ENCODE results near the gene CACNB4.
"Not testable (repeated sequence)": the region's sequence is repeated elsewhere in the genome, so short reads cannot be mapped to it uniquely, and the experiment has no call there.

The CACNB4 gene

DNA sequence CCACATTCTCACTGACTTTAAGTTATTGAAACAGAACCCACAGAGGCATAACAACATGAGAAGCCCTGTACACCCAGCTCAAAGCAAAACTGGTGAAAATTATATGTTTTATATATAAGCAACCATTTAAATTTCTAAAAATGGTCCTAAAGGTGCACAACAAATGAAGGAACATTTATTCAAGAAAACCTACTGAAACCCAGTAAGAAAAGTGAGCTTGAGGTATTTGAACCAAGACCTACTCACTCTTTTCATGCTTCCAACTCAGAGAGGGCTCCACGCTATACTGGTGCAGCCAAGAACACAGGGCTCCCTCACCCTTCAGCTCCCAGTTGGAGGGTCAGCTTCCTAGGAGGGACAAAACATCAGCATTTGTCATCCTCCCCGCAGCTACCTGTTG is 2.1 kb upstream of the CACNB4 start:
- Histone ChIP-seq H3K27me3 (ENCODE audit: control insufficient read depth, insufficient read depth, low read length) (peaks cover 8% of the 10 kb centered on the region), H3K36me3 (ENCODE audit: control insufficient read depth, insufficient read depth, low read length) (no peaks in the 10 kb centered on the region), H3K9ac (ENCODE audit: low read length) (no peak overlapping the region)

DNA sequence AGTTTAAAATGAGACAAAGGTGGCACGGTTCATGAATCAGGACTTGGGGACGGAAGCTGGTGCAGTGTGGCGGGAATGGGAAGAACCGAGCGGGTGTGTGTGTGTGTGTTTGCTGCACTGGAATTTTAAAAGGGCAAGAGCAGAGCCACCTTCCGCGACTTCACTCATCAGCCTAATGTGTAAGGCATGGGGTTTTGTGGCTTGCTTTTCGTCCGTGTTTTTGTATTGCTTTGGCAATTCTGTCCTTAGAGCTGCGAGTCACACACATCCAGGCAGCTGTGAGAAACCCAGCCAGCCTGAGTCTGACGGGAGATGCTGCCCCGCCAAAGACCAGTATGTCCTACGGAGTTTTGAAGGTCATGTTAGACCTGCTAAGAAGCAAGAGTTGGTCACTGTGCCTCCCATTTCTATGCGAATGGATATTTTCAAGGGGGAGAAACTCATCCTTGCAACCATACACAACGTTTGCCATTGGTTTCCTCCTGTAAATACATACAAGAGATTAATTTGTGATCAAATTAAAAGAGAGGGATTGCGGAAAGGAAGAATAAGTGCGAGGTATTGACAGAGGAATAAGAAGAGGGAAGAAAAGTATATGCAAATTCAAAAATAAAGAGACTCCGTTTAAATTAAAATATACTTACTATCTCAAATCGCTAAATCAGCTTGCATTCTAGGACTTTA is 665 bp upstream of the CACNB4 start:
- H3K4me3 ChIP-seq (ENCODE audit: low read length), result peak overlapping the region; percentile 69
- no peak overlapping the region for H3K9ac ChIP-seq (ENCODE audit: low read length)
- H3K27me3 ChIP-seq (ENCODE audit: control insufficient read depth, insufficient read depth, low read length), result peaks cover 8% of the 10 kb centered on the region

More for the DNA sequence above, 2.1 kb upstream of the CACNB4 start:
- Histone ChIP-seq H3K4me3 (ENCODE audit: low read length) (no peak overlapping the region), H3K4me1 (ENCODE audit: control insufficient read depth, insufficient read depth, low read length) (peaks cover 3% of the 10 kb centered on the region), H3K27ac (ENCODE audit: low read depth, low read length) (no peak overlapping the region)

DNA sequence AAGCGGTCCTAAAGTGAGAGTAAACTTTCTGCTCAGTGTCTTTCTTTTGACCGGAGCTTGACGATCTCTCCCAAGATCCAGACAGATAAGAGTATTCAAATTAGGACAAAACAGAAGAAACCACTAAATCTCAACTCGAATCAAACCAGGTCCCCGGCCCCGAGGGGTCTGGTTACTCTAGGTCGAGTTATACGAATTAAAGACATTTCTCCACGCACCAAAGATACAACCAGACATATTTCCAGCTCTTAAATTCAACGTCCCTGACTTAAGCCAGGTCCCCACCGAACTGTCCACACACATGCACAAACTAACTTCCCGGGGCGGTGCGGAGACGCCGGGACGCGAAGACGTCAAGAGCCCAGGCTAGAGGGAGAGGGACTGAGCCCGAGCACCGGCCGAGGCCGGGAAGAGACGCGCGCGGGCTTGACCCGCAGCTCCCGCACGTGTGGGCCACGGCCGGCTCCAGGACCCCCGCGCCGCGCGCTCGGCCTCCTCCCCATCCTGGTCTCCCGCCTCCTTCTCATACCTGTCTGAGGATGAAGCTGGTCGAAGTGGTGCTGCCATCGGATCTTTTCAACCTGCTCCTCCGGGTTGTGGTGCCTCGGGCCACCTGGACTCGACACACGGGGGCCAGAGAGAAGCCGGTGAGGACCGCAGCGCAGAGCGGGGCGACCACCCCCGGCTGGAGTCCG is 896 bp downstream of the CACNB4 start:
- no peaks in the 10 kb centered on the region for H3K36me3 ChIP-seq (ENCODE audit: control insufficient read depth, insufficient read depth, low read length)
- no peak overlapping the region for H3K9ac ChIP-seq (ENCODE audit: low read length)
- H3K4me3 ChIP-seq (ENCODE audit: low read length), result peak overlapping the region; percentile 69
- peaks cover 8% of the 10 kb centered on the region for H3K27me3 ChIP-seq (ENCODE audit: control insufficient read depth, insufficient read depth, low read length)
- H3K4me1 ChIP-seq (ENCODE audit: control insufficient read depth, insufficient read depth, low read length), result peaks cover 3% of the 10 kb centered on the region
- H3K27ac ChIP-seq (ENCODE audit: low read depth, low read length), result no peak overlapping the region

More for the DNA sequence above, 665 bp upstream of the CACNB4 start:
- peaks cover 3% of the 10 kb centered on the region for H3K4me1 ChIP-seq (ENCODE audit: control insufficient read depth, insufficient read depth, low read length)
- no peaks in the 10 kb centered on the region for H3K36me3 ChIP-seq (ENCODE audit: control insufficient read depth, insufficient read depth, low read length)
- no peak overlapping the region for H3K27ac ChIP-seq (ENCODE audit: low read depth, low read length)

DNA sequence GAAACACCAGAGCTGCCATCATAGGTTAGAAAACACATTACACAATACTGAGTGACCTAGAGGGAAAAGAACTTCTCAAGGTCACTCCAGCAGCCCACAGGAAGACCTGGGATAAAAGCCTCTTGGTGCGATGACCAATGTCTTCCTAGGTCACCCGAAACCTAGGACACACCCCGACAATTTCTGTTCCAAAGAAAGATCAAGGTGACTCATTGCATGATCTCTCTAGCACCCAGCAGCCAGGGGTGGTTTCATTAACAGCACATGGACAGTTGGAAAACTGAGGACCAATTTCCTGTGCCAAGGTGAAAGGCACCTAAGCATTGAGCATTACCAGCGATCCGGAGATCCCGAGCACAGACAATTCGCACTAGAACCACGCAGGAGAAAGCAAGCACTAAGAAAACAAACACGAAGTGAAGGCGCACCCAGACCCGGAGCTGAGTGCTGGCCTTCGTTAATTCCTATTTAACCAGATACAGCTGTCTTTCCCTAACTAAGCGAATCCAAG is 1.5 kb downstream of the CACNB4 start:
- Histone ChIP-seq H3K27ac (ENCODE audit: low read depth, low read length) (peak overlapping the region; percentile 32), H3K9ac (ENCODE audit: low read length) (no peak overlapping the region), H3K27me3 (ENCODE audit: control insufficient read depth, insufficient read depth, low read length) (peaks cover 8% of the 10 kb centered on the region), H3K4me1 (ENCODE audit: control insufficient read depth, insufficient read depth, low read length) (peaks cover 3% of the 10 kb centered on the region), H3K4me3 (ENCODE audit: low read length) (peak overlapping the region; percentile 69), H3K36me3 (ENCODE audit: control insufficient read depth, insufficient read depth, low read length) (no peaks in the 10 kb centered on the region)

DNA sequence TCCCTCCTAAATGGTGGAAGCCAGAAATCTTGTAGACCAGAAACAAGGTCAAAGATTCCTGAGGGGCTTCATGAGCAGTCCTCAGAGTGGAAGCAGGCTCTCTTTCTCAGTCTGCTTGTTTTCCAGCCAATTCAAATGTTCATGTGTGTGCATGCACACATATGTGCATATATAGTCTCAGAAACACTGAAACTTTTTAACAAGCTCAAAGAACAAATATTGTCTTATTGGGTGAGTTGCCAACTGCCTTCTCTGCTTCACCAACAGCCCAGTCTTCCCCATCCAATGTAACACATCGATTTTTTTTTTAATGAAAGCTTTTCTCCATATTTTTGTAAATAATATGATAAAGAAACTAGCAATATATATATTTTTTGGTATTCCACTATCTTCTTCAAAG is 3.7 kb downstream of the CACNB4 start:
- Histone ChIP-seq H3K4me1 (ENCODE audit: control insufficient read depth, insufficient read depth, low read length) (peaks cover 3% of the 10 kb centered on the region), H3K4me3 (ENCODE audit: low read length) (no peak overlapping the region), H3K9ac (ENCODE audit: low read length) (no peak overlapping the region), H3K27me3 (ENCODE audit: control insufficient read depth, insufficient read depth, low read length) (peaks cover 8% of the 10 kb centered on the region), H3K36me3 (ENCODE audit: control insufficient read depth, insufficient read depth, low read length) (no peaks in the 10 kb centered on the region), H3K27ac (ENCODE audit: low read depth, low read length) (no peak overlapping the region)

DNA sequence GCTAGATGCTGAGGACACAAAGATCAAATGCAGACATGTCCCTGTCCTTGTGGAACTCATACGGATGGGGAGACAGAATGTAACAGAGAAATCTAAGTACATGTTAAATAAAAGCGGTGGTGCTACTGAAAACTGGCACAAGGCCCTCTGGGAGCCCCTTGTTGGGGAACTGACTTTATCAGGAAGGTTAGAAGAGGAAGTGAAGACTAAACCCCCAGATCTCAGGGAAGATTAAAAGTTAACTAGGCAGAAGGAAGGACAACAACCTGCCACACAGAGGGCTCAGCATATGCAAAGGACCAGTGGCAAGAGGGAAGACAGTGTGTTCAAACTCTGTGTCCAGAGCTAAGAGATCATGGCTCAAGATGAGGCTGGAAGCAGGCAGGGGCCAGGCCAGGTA is 4.8 kb downstream of the CACNB4 start:
- Histone ChIP-seq H3K9ac (ENCODE audit: low read length) (no peak overlapping the region), H3K27me3 (ENCODE audit: control insufficient read depth, insufficient read depth, low read length) (no peaks in the 10 kb centered on the region), H3K36me3 (ENCODE audit: control insufficient read depth, insufficient read depth, low read length) (no peaks in the 10 kb centered on the region), H3K4me1 (ENCODE audit: control insufficient read depth, insufficient read depth, low read length) (no peaks in the 10 kb centered on the region), H3K4me3 (ENCODE audit: low read length) (no peak overlapping the region), H3K27ac (ENCODE audit: low read depth, low read length) (no peak overlapping the region)

DNA sequence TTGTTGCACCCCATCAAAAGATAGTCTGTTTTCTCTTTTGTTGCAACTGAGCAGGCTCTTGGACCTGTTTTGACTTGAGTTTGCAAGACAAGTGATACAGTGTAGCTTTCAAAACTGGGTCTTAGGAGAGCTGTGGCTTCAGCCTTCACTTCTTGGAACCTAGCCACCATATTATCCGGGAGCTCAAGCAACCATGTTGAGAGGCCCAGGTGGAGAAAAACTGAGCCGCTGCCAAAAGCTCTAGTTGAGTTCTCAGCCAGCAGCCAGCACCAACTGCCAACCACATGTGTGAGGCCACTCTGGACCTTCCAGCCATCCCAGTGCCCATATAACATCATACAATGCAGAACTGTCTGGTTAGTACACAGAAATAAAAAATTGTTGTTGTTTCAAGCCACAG is 5.4 kb downstream of the CACNB4 start:
- Histone ChIP-seq H3K27ac (ENCODE audit: low read depth, low read length) (no peak overlapping the region), H3K36me3 (ENCODE audit: control insufficient read depth, insufficient read depth, low read length) (no peaks in the 10 kb centered on the region), H3K4me3 (ENCODE audit: low read length) (no peak overlapping the region), H3K27me3 (ENCODE audit: control insufficient read depth, insufficient read depth, low read length) (no peaks in the 10 kb centered on the region), H3K4me1 (ENCODE audit: control insufficient read depth, insufficient read depth, low read length) (no peaks in the 10 kb centered on the region), H3K9ac (ENCODE audit: low read length) (no peak overlapping the region)

DNA sequence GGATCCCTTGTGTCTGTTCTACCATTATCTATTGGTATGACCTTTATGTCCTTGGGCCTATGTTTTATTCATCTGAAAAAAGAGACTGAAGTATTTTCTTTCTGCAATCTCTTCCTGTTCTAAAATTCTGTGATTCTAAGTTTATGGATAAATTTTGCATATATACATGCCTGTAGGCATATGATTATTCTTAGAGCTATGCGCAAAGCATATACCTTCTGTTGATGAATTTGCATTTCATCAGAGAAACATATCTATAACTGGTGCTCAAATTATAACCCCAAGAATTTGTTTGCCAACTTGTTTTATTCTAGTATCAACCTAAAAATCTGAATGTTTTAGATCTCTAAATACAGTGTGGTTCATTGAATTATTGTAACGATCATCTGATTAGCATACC is 6.7 kb downstream of the CACNB4 start:
- Histone ChIP-seq H3K27ac (ENCODE audit: low read depth, low read length) (no peak overlapping the region), H3K4me1 (ENCODE audit: control insufficient read depth, insufficient read depth, low read length) (no peaks in the 10 kb centered on the region), H3K36me3 (ENCODE audit: control insufficient read depth, insufficient read depth, low read length) (no peaks in the 10 kb centered on the region)

DNA sequence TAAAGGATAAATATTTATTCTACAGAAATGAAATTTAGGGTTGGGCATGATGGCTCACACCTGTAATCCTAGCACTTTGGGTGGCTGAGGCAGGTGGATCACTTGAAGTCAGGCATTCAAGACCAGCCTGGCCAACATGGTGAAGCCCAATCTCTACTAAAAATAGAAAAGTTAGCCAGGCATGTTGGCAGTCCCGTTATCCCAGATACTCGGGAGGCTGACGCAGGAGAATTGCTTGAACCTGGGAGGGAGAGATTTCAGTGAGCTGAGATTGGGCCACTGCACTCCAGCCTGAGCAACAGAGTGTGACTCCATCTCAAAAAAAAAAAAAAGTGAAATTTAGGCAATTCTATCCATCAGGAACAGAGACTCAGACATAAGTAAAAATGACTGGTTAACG is 8.1 kb downstream of the CACNB4 start:
- not testable (repeated sequence) for H3K27ac ChIP-seq (ENCODE audit: low read depth, low read length); H3K27me3 ChIP-seq (ENCODE audit: control insufficient read depth, insufficient read depth, low read length); H3K36me3 ChIP-seq (ENCODE audit: control insufficient read depth, insufficient read depth, low read length); H3K4me1 ChIP-seq (ENCODE audit: control insufficient read depth, insufficient read depth, low read length); H3K4me3 ChIP-seq (ENCODE audit: low read length); H3K9ac ChIP-seq (ENCODE audit: low read length)

More for the DNA sequence above, 6.7 kb downstream of the CACNB4 start:
- H3K4me3 ChIP-seq (ENCODE audit: low read length), result no peak overlapping the region
- H3K9ac ChIP-seq (ENCODE audit: low read length), result no peak overlapping the region
- no peaks in the 10 kb centered on the region for H3K27me3 ChIP-seq (ENCODE audit: control insufficient read depth, insufficient read depth, low read length)

DNA sequence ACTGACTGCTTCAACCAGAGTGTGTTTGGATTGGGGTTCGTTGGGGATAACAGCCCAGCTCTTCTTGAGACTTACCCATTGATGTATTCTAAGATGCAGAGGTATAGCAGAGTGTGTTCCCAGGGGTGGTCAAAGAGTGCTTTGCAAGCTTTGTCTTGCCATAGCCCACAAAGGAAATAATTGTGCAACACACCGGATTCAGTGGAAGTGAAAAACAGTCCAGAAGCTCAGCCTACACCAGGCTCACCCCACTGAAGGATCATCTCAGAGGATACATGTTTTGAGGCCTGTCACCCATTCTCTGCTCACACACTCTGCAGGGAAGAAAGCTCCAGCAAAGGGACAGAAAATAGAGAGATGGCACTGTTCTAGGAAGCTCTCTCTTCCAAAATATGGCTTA is 9.6 kb downstream of the CACNB4 start:
- Histone ChIP-seq H3K36me3 (ENCODE audit: control insufficient read depth, insufficient read depth, low read length) (no peaks in the 10 kb centered on the region), H3K9ac (ENCODE audit: low read length) (no peak overlapping the region), H3K27ac (ENCODE audit: low read depth, low read length) (no peak overlapping the region), H3K4me3 (ENCODE audit: low read length) (no peak overlapping the region), H3K4me1 (ENCODE audit: control insufficient read depth, insufficient read depth, low read length) (no peaks in the 10 kb centered on the region), H3K27me3 (ENCODE audit: control insufficient read depth, insufficient read depth, low read length) (no peaks in the 10 kb centered on the region)

DNA sequence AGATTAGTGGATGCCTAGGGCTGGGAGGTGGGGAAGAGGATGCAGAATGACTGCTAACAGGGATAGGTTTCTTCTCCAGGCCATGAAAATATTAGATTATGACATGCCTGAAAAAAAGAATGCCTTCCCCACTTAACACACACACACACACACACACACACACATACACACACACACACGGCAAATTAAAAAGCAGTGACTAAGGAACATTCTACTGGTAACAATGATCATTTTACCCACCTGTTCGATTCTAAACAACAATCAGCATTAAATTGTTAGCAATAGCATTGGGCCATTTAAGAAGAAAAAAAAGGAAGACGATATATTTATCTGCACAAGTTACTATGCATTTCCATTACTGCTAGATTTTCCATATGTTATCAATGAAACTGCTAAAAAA is 10.8 kb downstream of the CACNB4 start:
- H3K27me3 ChIP-seq (ENCODE audit: control insufficient read depth, insufficient read depth, low read length), result no peaks in the 10 kb centered on the region
- no peak overlapping the region for H3K27ac ChIP-seq (ENCODE audit: low read depth, low read length)
- H3K4me1 ChIP-seq (ENCODE audit: control insufficient read depth, insufficient read depth, low read length), result no peaks in the 10 kb centered on the region
- H3K36me3 ChIP-seq (ENCODE audit: control insufficient read depth, insufficient read depth, low read length), result no peaks in the 10 kb centered on the region
- no peak overlapping the region for H3K9ac ChIP-seq (ENCODE audit: low read length)
- H3K4me3 ChIP-seq (ENCODE audit: low read length), result no peak overlapping the region

DNA sequence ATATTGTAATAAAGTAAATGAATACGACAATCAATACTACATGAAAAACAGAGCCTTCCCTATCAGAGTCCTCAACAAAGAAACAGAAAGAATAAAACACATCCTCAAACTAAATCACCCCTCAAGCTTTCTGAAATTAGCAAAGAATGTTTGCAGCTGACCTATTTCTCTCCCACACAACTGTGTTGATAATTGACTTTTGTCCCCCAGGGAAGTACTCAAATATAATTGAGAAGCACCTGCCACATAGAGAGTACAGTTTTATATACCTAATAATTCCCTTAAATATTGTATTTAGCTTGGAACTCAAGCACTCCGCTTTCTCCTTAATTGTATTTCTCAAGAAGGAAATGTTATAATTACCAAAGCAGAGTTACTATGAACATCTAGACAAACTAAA is 12.6 kb downstream of the CACNB4 start:
- Histone ChIP-seq H3K36me3 (ENCODE audit: control insufficient read depth, insufficient read depth, low read length) (no peaks in the 10 kb centered on the region), H3K4me3 (ENCODE audit: low read length) (no peak overlapping the region), H3K4me1 (ENCODE audit: control insufficient read depth, insufficient read depth, low read length) (no peaks in the 10 kb centered on the region), H3K27me3 (ENCODE audit: control insufficient read depth, insufficient read depth, low read length) (no peaks in the 10 kb centered on the region), H3K9ac (ENCODE audit: low read length) (no peak overlapping the region), H3K27ac (ENCODE audit: low read depth, low read length) (no peak overlapping the region)

DNA sequence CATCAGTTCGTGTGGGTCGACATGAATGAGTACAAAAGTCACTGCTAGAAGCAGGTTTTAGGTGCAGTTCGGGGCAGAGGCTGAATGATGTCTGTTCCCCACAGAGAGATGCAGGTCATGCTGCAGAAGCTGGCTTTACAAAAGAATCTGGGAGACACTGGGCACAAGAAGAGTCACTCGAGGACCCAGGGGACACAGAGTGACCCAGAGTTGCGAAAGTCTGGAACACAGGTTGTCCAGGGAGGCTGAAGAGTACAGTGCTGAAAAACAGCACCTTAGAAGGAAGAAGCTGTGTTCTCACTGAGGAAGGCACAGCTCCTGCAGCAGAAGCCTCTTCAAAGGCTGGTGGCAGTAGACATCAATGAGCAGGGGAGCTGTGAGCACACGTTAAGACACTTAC is 14.8 kb downstream of the CACNB4 start:
- no peak overlapping the region for H3K27ac ChIP-seq (ENCODE audit: low read depth, low read length)
- H3K9ac ChIP-seq (ENCODE audit: low read length), result no peak overlapping the region
- H3K36me3 ChIP-seq (ENCODE audit: control insufficient read depth, insufficient read depth, low read length), result no peaks in the 10 kb centered on the region
- no peaks in the 10 kb centered on the region for H3K27me3 ChIP-seq (ENCODE audit: control insufficient read depth, insufficient read depth, low read length)
- H3K4me1 ChIP-seq (ENCODE audit: control insufficient read depth, insufficient read depth, low read length), result no peaks in the 10 kb centered on the region
- no peak overlapping the region for H3K4me3 ChIP-seq (ENCODE audit: low read length)

Measured in rectal smooth muscle tissue (tissue), 1 donor.